A673 (cell line): Measurements from ENCODE around the gene DNA2. TPM values are rescaled to one million over a fixed set of nuclear protein-coding genes. Genes with fewer than 3 reads are reported as not detected.
A peak's percentile ranks its signal among the peaks of the same experiment; 100 is the strongest.
"Not testable (repeated sequence)": the region's sequence is repeated elsewhere in the genome, so short reads cannot be mapped to it uniquely, and the experiment has no call there.

Experiments
- BruUV-seq: library from RNA; stranded (reverse); fragments of 400-500 nt; replicated peaks from 2 replicates; lab custom pipeline; 2021; lab: Mats Ljungman, UMichigan
- CTCF ChIA-PET: fragments of 300-600 bp; sonication (Branson Sonifier 250); formaldehyde crosslinking; loops from one replicate; lab custom pipeline; 2022; ENCODE audit warnings: antibody characterized with exemption; lab: Charles Lee
- POLR2A ChIA-PET: fragments of 300-600 bp; sonication (Branson Sonifier 250); formaldehyde crosslinking; loops from one replicate; lab custom pipeline; 2022; ENCODE audit warnings: antibody characterized with exemption; ENCODE audit not compliant: low non-redundant PET; lab: Charles Lee
- DNase-seq: peaks from one replicate; pipeline ENCODE4 v3.0.0-alpha.2; 2015; ENCODE audit warnings: low spot score
- H3K27ac ChIP-seq: fragments of 200-600 bp; sonication (generic); 2 replicates; pipeline ENCODE4 v1.5.1; 2016; ENCODE audit warnings: mixed run types, low read depth, mild to moderate bottlenecking, mixed read lengths, antibody characterized with exemption, low read length; ENCODE audit not compliant: poor library complexity, severe bottlenecking
- H3K27me3 ChIP-seq: fragments of 200-600 bp; sonication (generic); replicated peaks from 2 replicates; pipeline ENCODE4 v1.6.1; 2017; ENCODE audit warnings: mixed run types, low read depth, mild to moderate bottlenecking, mixed read lengths, antibody characterized with exemption, low read length; ENCODE audit not compliant: insufficient read depth, poor library complexity
- H3K36me3 ChIP-seq: fragments of 200-600 bp; sonication (generic); 2 replicates; pipeline ENCODE4 v1.6.1; 2016; ENCODE audit warnings: mixed run types, mild to moderate bottlenecking, mixed read lengths, antibody characterized with exemption, low read length; ENCODE audit not compliant: insufficient read depth, poor library complexity, severe bottlenecking
- H3K4me1 ChIP-seq: fragments of 200-600 bp; sonication (generic); 2 replicates; pipeline ENCODE4 v1.6.1; 2017; ENCODE audit warnings: mixed run types, mild to moderate bottlenecking, mixed read lengths, antibody characterized with exemption, low read length; ENCODE audit not compliant: insufficient read depth, poor library complexity, severe bottlenecking
- H3K4me3 ChIP-seq: fragments of 200-600 bp; sonication (generic); 2 replicates; pipeline ENCODE4 v1.5.1; 2016; ENCODE audit warnings: low read depth, mixed run types, mild to moderate bottlenecking, mixed read lengths, low read length; ENCODE audit not compliant: poor library complexity, severe bottlenecking
- H3K9me3 ChIP-seq: fragments of 200-600 bp; sonication (generic); 2 replicates; pipeline ENCODE4 v1.6.1; 2016; ENCODE audit warnings: mixed run types, low read depth, mild to moderate bottlenecking, mixed read lengths, antibody characterized with exemption, low read length; ENCODE audit not compliant: poor library complexity, severe bottlenecking
- EZH2 ChIP-seq: fragments of 200-600 bp; sonication (generic); IDR thresholded peaks from 2 replicates; pipeline ENCODE4 v1.6.1; 2017; ENCODE audit warnings: borderline replicate concordance, low read depth, mild to moderate bottlenecking, mixed read lengths, antibody characterized with exemption, low read length; ENCODE audit not compliant: poor library complexity, severe bottlenecking
- intact Hi-C: fragments of 100-400 bp; cut with micrococcal nuclease; formaldehyde crosslinking; loops from one replicate; pipeline ENCODE4 v1.10.0; 2022; ENCODE audit not compliant: unreplicated experiment
- total RNA-seq: library from RNA; stranded (reverse); gene quantifications from 2 replicates; pipeline ENCODE4 v1.2.3, GENCODE V29; 2021
- TF ChIP-seq, protein P1 (sequence below): fragments of 300-800, 200-600 bp; sonication (generic); conservative IDR thresholded peaks from 2 replicates; pipeline ENCODE4 v1.5.1; 2017; ENCODE audit warnings: low read depth, mild to moderate bottlenecking, antibody characterized with exemption, low read length, moderate library complexity, mixed read lengths

The DNA2 gene
- total RNA-seq, 1 experiment from 2014 or later = 48.7 TPM

- BruUV-seq = TSS peak; percentile 7
- CTCF ChIA-PET = no interaction called here
- H3K27me3 ChIP-seq = no peaks in the 10 kb centered on the region
- no peak overlapping the region for H3K4me3 ChIP-seq
- POLR2A ChIA-PET = no interaction called here
- no peaks in the 10 kb centered on the region for H3K9me3 ChIP-seq
- H3K36me3 ChIP-seq = peaks cover 83% of the 10 kb centered on the region
- no peaks in the 10 kb centered on the region for H3K4me1 ChIP-seq
- intact Hi-C loops = no loop called here
- DNase-seq = no peak
- TF ChIP-seq, protein P1, sequence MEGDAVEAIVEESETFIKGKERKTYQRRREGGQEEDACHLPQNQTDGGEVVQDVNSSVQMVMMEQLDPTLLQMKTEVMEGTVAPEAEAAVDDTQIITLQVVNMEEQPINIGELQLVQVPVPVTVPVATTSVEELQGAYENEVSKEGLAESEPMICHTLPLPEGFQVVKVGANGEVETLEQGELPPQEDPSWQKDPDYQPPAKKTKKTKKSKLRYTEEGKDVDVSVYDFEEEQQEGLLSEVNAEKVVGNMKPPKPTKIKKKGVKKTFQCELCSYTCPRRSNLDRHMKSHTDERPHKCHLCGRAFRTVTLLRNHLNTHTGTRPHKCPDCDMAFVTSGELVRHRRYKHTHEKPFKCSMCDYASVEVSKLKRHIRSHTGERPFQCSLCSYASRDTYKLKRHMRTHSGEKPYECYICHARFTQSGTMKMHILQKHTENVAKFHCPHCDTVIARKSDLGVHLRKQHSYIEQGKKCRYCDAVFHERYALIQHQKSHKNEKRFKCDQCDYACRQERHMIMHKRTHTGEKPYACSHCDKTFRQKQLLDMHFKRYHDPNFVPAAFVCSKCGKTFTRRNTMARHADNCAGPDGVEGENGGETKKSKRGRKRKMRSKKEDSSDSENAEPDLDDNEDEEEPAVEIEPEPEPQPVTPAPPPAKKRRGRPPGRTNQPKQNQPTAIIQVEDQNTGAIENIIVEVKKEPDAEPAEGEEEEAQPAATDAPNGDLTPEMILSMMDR = no peak
- TF ChIP-seq EZH2 = no peak
- H3K27ac ChIP-seq = no peak overlapping the region
Observed at GRCh38 chr10:68461032-68461431, 10.7 kb downstream of the DNA2 start.

DNA sequence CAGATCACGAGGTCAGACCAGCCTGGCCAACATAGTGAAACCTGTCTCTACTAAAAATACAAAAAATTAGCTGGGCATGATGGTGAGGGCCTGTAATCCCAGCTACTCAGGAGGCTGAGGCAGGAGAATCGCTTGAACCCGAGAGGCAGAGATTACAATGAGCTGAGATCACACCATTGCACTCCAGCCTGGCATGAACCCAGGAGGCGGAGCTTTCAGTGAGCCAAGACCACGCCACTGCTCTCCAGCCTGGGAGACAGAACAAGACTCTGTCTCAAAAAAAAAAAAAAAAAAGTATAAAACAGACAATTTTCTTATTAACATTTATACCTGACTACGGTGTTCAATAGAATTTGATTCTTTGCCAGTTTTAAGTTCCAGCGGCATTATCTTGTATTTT lies 22.1 kb downstream of the DNA2 start:
- Histone ChIP-seq H3K36me3 (peaks cover 56% of the 10 kb centered on the region), H3K27ac (peak overlapping the region; percentile 41)
- peak; percentile 74 for DNase-seq
- CTCF ChIA-PET, H3K27me3 ChIP-seq, BruUV-seq, H3K4me3 ChIP-seq, H3K4me1 ChIP-seq, intact Hi-C loops, H3K9me3 ChIP-seq, POLR2A ChIA-PET: not testable (repeated sequence)

DNA sequence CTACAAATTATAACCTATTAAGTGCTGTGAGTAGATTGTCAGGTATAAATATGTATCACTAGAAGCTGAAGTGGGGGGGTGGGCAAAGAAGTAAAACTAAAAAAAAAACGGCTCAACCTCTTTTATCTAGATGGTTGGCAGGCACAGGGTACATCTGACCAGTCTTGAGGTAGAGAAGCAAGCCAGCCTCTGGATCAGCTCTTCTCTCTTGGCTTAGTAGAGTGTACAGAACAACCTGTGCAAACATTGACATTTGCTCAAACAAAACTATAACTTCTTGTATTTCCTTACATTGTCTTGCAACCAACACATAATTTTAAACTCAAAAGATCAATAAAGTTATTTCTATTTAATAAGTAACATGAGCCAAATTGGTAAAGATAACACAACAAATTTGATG lies 25.6 kb downstream of the DNA2 start:
- Histone ChIP-seq H3K36me3 (peaks cover 48% of the 10 kb centered on the region), H3K4me3 (no peak overlapping the region), H3K27ac (no peak overlapping the region), H3K4me1 (no peaks in the 10 kb centered on the region), H3K27me3 (no peaks in the 10 kb centered on the region), H3K9me3 (no peaks in the 10 kb centered on the region)
- no peak for TF ChIP-seq EZH2
- TF ChIP-seq, protein P1 = no peak
- DNase-seq = no peak
- BruUV-seq = no TSS peak
- intact Hi-C loops = no loop called here
- CTCF ChIA-PET = no interaction called here
- POLR2A ChIA-PET = no interaction called here

DNA sequence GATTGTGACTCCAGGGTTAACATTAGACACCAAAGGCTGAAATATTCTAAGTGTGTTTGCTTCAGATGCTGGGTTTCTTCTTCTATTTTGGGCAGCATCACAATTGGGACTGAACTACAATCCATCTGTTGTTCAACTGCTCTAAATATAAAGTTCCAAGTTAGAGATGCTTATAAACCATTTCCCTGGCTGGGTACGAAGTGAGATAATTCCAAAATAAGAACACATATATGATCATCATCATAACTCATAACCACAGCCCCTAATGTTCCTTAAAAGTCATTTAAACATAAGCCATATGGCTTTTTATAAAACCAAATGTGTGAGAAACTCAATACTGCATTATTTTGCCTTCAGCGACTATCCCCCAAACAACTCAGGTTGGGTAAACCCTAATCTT lies 28.8 kb downstream of the DNA2 start:
- Histone ChIP-seq H3K9me3 (no peaks in the 10 kb centered on the region), H3K36me3 (peaks cover 39% of the 10 kb centered on the region), H3K27ac (no peak overlapping the region), H3K4me1 (no peaks in the 10 kb centered on the region), H3K4me3 (no peak overlapping the region), H3K27me3 (no peaks in the 10 kb centered on the region)
- TF ChIP-seq EZH2 = no peak
- TF ChIP-seq, protein P1 = no peak
- no TSS peak for BruUV-seq
- intact Hi-C loops = no loop called here
- ChIA-PET CTCF (no interaction called here), POLR2A (no interaction called here)
- DNase-seq = no peak
